Upper lobe of left lung (tissue), 6 donors: ENCODE data around the gene ZNF334. TPM values are rescaled to one million over a fixed set of nuclear protein-coding genes. Genes with fewer than 3 reads are reported as not detected.

Source experiments
- ATAC-seq, 2 donors: fragments of 200-7000 bp; cut with Tn5 transposase; one replicate each; pipeline ENCODE4 v1.9.1; 2022; ENCODE audit warnings: mild to moderate bottlenecking in 2 of 2, moderate library complexity in 2 of 2; ENCODE audit not compliant: low FRiP score in 2 of 2
- DNase-seq, 2 donors: peaks; one replicate each; pipeline ENCODE4 v3.0.0-alpha.2; 2019 to 2020
- H3K27ac ChIP-seq, 4 donors: fragments of 200-600 bp; sonication (generic); one replicate each; pipeline ENCODE4 v1.5.1; 2016 to 2019
- H3K27me3 ChIP-seq, 4 donors: fragments of 200-600 bp; sonication (generic); one replicate each; pipeline ENCODE4 v1.5.1; 2017 to 2019
- H3K36me3 ChIP-seq, 4 donors: fragments of 200-600 bp; sonication (generic); one replicate each; pipeline ENCODE4 v1.5.1; 2016 to 2019
- H3K4me1 ChIP-seq, 4 donors: fragments of 200-600 bp; sonication (generic); one replicate each; pipeline ENCODE4 v1.5.1; 2018 to 2019
- H3K4me3 ChIP-seq, 4 donors: fragments of 200-600 bp; sonication (generic); one replicate each; pipeline ENCODE4 v1.5.1; 2017 to 2019; ENCODE audit warnings: mild to moderate bottlenecking in 2 of 4, moderate library complexity in 1 of 4
- H3K9me3 ChIP-seq, 4 donors: fragments of 200-600 bp; sonication (generic); one replicate each; pipeline ENCODE4 v1.5.1; 2018 to 2019
- CTCF ChIP-seq, 6 experiments: fragments of 450-650 bp in 4 of 6; fragments of 200-600 bp in 2 of 6; sonication (generic) in 2 of 6; IDR thresholded peaks; one replicate each; pipeline ENCODE4 v1.5.1; 2016 to 2019; ENCODE audit warnings: antibody characterized with exemption in 6 of 6
- EP300 ChIP-seq, 4 donors: sonication (generic); formaldehyde crosslinking; IDR thresholded peaks; one replicate each; pipeline ENCODE4 v1.5.1; 2017; ENCODE audit warnings: antibody characterized with exemption in 4 of 4, control low read depth in 2 of 4
- POLR2A ChIP-seq, 4 donors: fragments of 450-650 bp; IDR thresholded peaks; one replicate each; pipeline ENCODE4 v1.5.1; 2016 to 2017; ENCODE audit warnings: antibody characterized with exemption in 4 of 4, mild to moderate bottlenecking in 2 of 4
- POLR2AphosphoS5 ChIP-seq, 2 donors: sonication (generic); formaldehyde crosslinking; IDR thresholded peaks; one replicate each; pipeline ENCODE4 v1.5.1; 2017; ENCODE audit warnings: antibody characterized with exemption in 2 of 2
- WGBS, 2 donors: methylation state at CpG; one replicate each; pipeline ENCODE4 v1.1.5; 2017 to 2018; 5-methylcytosine and 5-hydroxymethylcytosine counted together
- total RNA-seq, 6 donors: library from RNA; depleted of rRNA in 4 of 6; stranded (reverse); fragments of >200 nt in 4 of 6; gene quantifications; one replicate each; pipeline versions ENCODE4 v1.1.0 to v1.2.1, GENCODE V29; 2016 to 2021
- donor health status: DM: no; HTN: no; CAD: no; lungs with moderate emphysema.
- donor health status: DM: no; HTN: yes; CAD: no; lungs with severe emphysema.

Gene ZNF334
- total RNA-seq, 6 donors from 2014 or later, result 1.9 to 27.2 (median 5.2) TPM

- H3K27ac ChIP-seq, result no peak overlapping the region
- WGBS, 2 donors, result 68 to 69% methylated on average over 3 of the region's 3 CpGs
- H3K27me3 ChIP-seq, result no peaks in the 10 kb centered on the region
- H3K4me1 ChIP-seq, result no peaks in the 10 kb centered on the region
- TF ChIP-seq EP300 (IDR thresholded peaks at IDR 0.05), result no peak
- no peak for TF ChIP-seq POLR2AphosphoS5 (IDR thresholded peaks at IDR 0.05)
- TF ChIP-seq POLR2A (IDR thresholded peaks at IDR 0.05), result no peak
- TF ChIP-seq CTCF (IDR thresholded peaks at IDR 0.05), result no peak
- H3K36me3 ChIP-seq, result no peaks in the 10 kb centered on the region
- DNase-seq, result no peak
- no peak overlapping the region for H3K4me3 ChIP-seq
- no peaks in the 10 kb centered on the region for H3K9me3 ChIP-seq
- ATAC-seq, result no peak
Observed at GRCh38 chr20:46519471-46520068, 6.2 kb upstream of the ZNF334 start.

- no peak overlapping the region for H3K27ac ChIP-seq
- 56 to 61% methylated on average over 2 of the region's 2 CpGs for WGBS, 2 donors
- H3K9me3 ChIP-seq, result no peaks in the 10 kb centered on the region
- DNase-seq (no peak), ATAC-seq (no peak)
- no peaks in the 10 kb centered on the region for H3K27me3 ChIP-seq
- no peak overlapping the region for H3K4me3 ChIP-seq
- H3K36me3 ChIP-seq, result no peaks in the 10 kb centered on the region
- TF ChIP-seq POLR2AphosphoS5 (IDR thresholded peaks at IDR 0.05) (no peak), EP300 (IDR thresholded peaks at IDR 0.05) (no peak), CTCF (IDR thresholded peaks at IDR 0.05) (no peak), POLR2A (IDR thresholded peaks at IDR 0.05) (no peak)
- H3K4me1 ChIP-seq, result peaks cover 0 to 13% (median 4%) of the 10 kb centered on the region in 4 donors
Observed at GRCh38 chr20:46509523-46509922, 3.8 kb downstream of the ZNF334 start.

GRCh38 chr20:46507760-46508407 is 5.5 kb downstream of the ZNF334 start:
- Histone ChIP-seq H3K4me3 (no peak overlapping the region), H3K4me1 (peaks cover 0 to 5% (median 3%) of the 10 kb centered on the region in 4 donors), H3K9me3 (peaks cover under 1 to 10% (median 4%) of the 10 kb centered on the region in 4 donors), H3K27me3 (no peaks in the 10 kb centered on the region), H3K27ac (no peak overlapping the region), H3K36me3 (no peaks in the 10 kb centered on the region)
- TF ChIP-seq POLR2AphosphoS5 (IDR thresholded peaks at IDR 0.05), result no peak
- no peak for TF ChIP-seq POLR2A (IDR thresholded peaks at IDR 0.05)
- TF ChIP-seq EP300 (IDR thresholded peaks at IDR 0.05), result no peak
- TF ChIP-seq CTCF (IDR thresholded peaks at IDR 0.05), result no peak
- no peak for DNase-seq
- no peak for ATAC-seq
- 78 to 80% methylated on average over 4 of the region's 4 CpGs for WGBS, 2 donors

GRCh38 chr20:46505506-46505905 is 7.9 kb downstream of the ZNF334 start:
- 92 to 94% methylated on average over 3 of the region's 3 CpGs for WGBS, 2 donors
- ATAC-seq (no peak), DNase-seq (no peak)
- no peak overlapping the region for H3K4me3 ChIP-seq
- no peak for TF ChIP-seq EP300 (IDR thresholded peaks at IDR 0.05)
- no peak for TF ChIP-seq CTCF (IDR thresholded peaks at IDR 0.05)
- TF ChIP-seq POLR2A (IDR thresholded peaks at IDR 0.05), result no peak
- no peak for TF ChIP-seq POLR2AphosphoS5 (IDR thresholded peaks at IDR 0.05)
- H3K4me1 ChIP-seq, result no peaks in the 10 kb centered on the region
- H3K27ac ChIP-seq, result no peak overlapping the region
- H3K9me3 ChIP-seq, result peaks cover 17 to 34% (median 27%) of the 10 kb centered on the region in 4 donors
- H3K27me3 ChIP-seq, result no peaks in the 10 kb centered on the region
- no peaks in the 10 kb centered on the region for H3K36me3 ChIP-seq
